AG04450 (cell line): ENCODE measurements around the gene RAB30. TPM values are rescaled to one million over a fixed set of nuclear protein-coding genes. Genes with fewer than 3 reads are reported as not detected.

Experiments
- CTCF ChIA-PET: fragments of 300-600, 350-600 bp; formaldehyde crosslinking; extraction: SDS; loops from one replicate; lab custom pipeline; 2022; ENCODE audit warnings: antibody characterized with exemption, inconsistent platforms; lab: Charles Lee
- POLR2A ChIA-PET: fragments of 350-600 bp; formaldehyde crosslinking; extraction: SDS; loops from one replicate; lab custom pipeline; 2021; ENCODE audit warnings: antibody characterized with exemption, inconsistent platforms; lab: Yijun Ruan, JAX
- DNase-seq: peaks from one replicate; pipeline ENCODE4 v3.0.0-alpha.2; 2011; ENCODE audit warnings: low read depth, low spot score
- H3K27ac ChIP-seq: one replicate; pipeline ENCODE4 v1.5.1; 2012; ENCODE audit warnings: low read depth, low read length, control low read depth
- H3K27me3 ChIP-seq: one replicate; pipeline ENCODE4 v1.6.0; 2012; ENCODE audit warnings: low read length; ENCODE audit not compliant: control insufficient read depth, insufficient read depth
- H3K4me3 ChIP-seq: 2 replicates; pipeline ENCODE4 v1.5.1; 2011; ENCODE audit warnings: mild to moderate bottlenecking, low read depth, low read length, control low read depth
- H3K9me3 ChIP-seq: 2 replicates; pipeline ENCODE4 v1.5.1; 2012; ENCODE audit warnings: low read length; ENCODE audit not compliant: control insufficient read depth, insufficient read depth
- CTCF ChIP-seq: IDR thresholded peaks from 2 replicates; pipeline ENCODE4 v1.5.1; 2011; ENCODE audit warnings: low read depth, low read length, control low read depth, inconsistent platforms
- polyA plus RNA-seq: library from polyadenylated mRNA; depleted of rRNA; stranded (reverse); fragments of >200 nt; gene quantifications from 2 replicates; pipeline ENCODE4 v1.2.3, GENCODE V29; 2011

Gene RAB30
- polyA plus RNA-seq, 1 experiment, result 11.8 TPM

GRCh38 chr11:82988936-82989627 lies 82.6 kb downstream of the RAB30 start:
- POLR2A ChIA-PET, result no interaction called here
- H3K9me3 ChIP-seq, result no peaks in the 10 kb centered on the region
- no peak for TF ChIP-seq CTCF
- no peak overlapping the region for H3K27ac ChIP-seq
- no peak for DNase-seq
- H3K27me3 ChIP-seq, result no peaks in the 10 kb centered on the region
- CTCF ChIA-PET, result interaction anchor here (0.6 to 1.1 kb wide), 4 partner anchors 20 to 122 kb away, joined by 3 to 4 read pairs (median 3); no protein-coding TSS in a partner anchor
- H3K4me3 ChIP-seq, result no peak overlapping the region

GRCh38 chr11:82987997-82988396 lies 83.7 kb downstream of the RAB30 start:
- Histone ChIP-seq H3K27ac (no peak overlapping the region), H3K9me3 (no peaks in the 10 kb centered on the region), H3K27me3 (no peaks in the 10 kb centered on the region), H3K4me3 (no peak overlapping the region)
- no peak for DNase-seq
- TF ChIP-seq CTCF, result no peak
- ChIA-PET POLR2A (no interaction called here), CTCF (interaction anchor here (0.7 kb wide), 1 partner anchor 83 kb away, joined by 3 read pairs; no protein-coding TSS in a partner anchor)

- no peak for DNase-seq
- TF ChIP-seq CTCF, result no peak
- no peaks in the 10 kb centered on the region for H3K27me3 ChIP-seq
- H3K27ac ChIP-seq, result no peak overlapping the region
- ChIA-PET POLR2A (no interaction called here), CTCF (no interaction called here)
- H3K9me3 ChIP-seq, result no peaks in the 10 kb centered on the region
- H3K4me3 ChIP-seq, result no peak overlapping the region
These were observed 85.3 kb downstream of the RAB30 start for GRCh38 chr11:82986446-82986845.

GRCh38 chr11:82981852-82982251 lies 89.8 kb downstream of the RAB30 start:
- no peak overlapping the region for H3K4me3 ChIP-seq
- ChIA-PET CTCF (no interaction called here), POLR2A (no interaction called here)
- H3K9me3 ChIP-seq, result no peaks in the 10 kb centered on the region
- H3K27me3 ChIP-seq, result no peaks in the 10 kb centered on the region
- no peak overlapping the region for H3K27ac ChIP-seq
- no peak for DNase-seq
- TF ChIP-seq CTCF, result no peak

GRCh38 chr11:82980947-82981346 lies 90.8 kb downstream of the RAB30 start:
- no peaks in the 10 kb centered on the region for H3K27me3 ChIP-seq
- no peak overlapping the region for H3K4me3 ChIP-seq
- ChIA-PET CTCF (interaction anchor here (1.2 kb wide), 1 partner anchor 53 kb away, joined by 3 read pairs; no protein-coding TSS in a partner anchor), POLR2A (interaction anchor here (0.5 to 1.2 kb wide), 3 partner anchors 66 to 1117 kb away, joined by 3 to 6 read pairs (median 6); no protein-coding TSS in a partner anchor)
- H3K9me3 ChIP-seq, result no peaks in the 10 kb centered on the region
- H3K27ac ChIP-seq, result no peak overlapping the region
- DNase-seq, result no peak
- no peak for TF ChIP-seq CTCF
